Trophoblast cell (in vitro differentiated cells and primary cell): ENCODE measurements around the gene THNSL1.

ENCODE experiments used
- DNase-seq, 2 donors: peaks; one replicate each; pipeline ENCODE4 v3.0.0-alpha.2; 2016
- H2AFZ ChIP-seq: 2 replicates; pipeline ENCODE4 v1.6.1; 2013; ENCODE audit warnings: low read length, moderate library complexity, mild to moderate bottlenecking; ENCODE audit not compliant: insufficient read depth, poor library complexity
- H2AK5ac ChIP-seq: 2 replicates; pipeline ENCODE4 v1.6.1; 2013; ENCODE audit warnings: mild to moderate bottlenecking, low read length
- H2BK120ac ChIP-seq: 2 replicates; pipeline ENCODE4 v1.6.1; 2013; ENCODE audit warnings: low read length, mild to moderate bottlenecking, moderate library complexity; ENCODE audit not compliant: insufficient read depth, poor library complexity
- H2BK12ac ChIP-seq: 2 replicates; pipeline ENCODE4 v1.6.1; 2013; ENCODE audit warnings: mild to moderate bottlenecking, low read length, moderate library complexity
- H2BK5ac ChIP-seq: 2 replicates; pipeline ENCODE4 v1.6.1; 2013; ENCODE audit warnings: low read length, low read depth, moderate library complexity, mild to moderate bottlenecking; ENCODE audit not compliant: poor library complexity
- H3K14ac ChIP-seq: 2 replicates; pipeline ENCODE4 v1.6.1; 2013; ENCODE audit warnings: mild to moderate bottlenecking, low read length
- H3K18ac ChIP-seq: 2 replicates; pipeline ENCODE4 v1.6.1; 2013; ENCODE audit warnings: mild to moderate bottlenecking, low read length
- H3K23ac ChIP-seq: 2 replicates; pipeline ENCODE4 v1.6.1; 2013; ENCODE audit warnings: low read length
- H3K27ac ChIP-seq: 2 replicates; pipeline ENCODE4 v1.5.1; 2013; ENCODE audit warnings: low read depth, mild to moderate bottlenecking, inconsistent platforms, low read length, moderate library complexity
- H3K27me3 ChIP-seq: 2 replicates; pipeline ENCODE4 v1.6.1; 2013; ENCODE audit warnings: inconsistent platforms, mild to moderate bottlenecking, low read length, moderate library complexity; ENCODE audit not compliant: insufficient read depth
- H3K36me3 ChIP-seq, 2 experiments: 1 replicate in 1 of 2; 2 replicates in 1 of 2; pipeline ENCODE4 v1.6.1; 2013; ENCODE audit warnings: low read length in 2 of 2, mild to moderate bottlenecking in 2 of 2, moderate library complexity in 1 of 2; ENCODE audit not compliant: insufficient read depth in 2 of 2, control insufficient read depth in 1 of 2
- H3K4ac ChIP-seq: 2 replicates; pipeline ENCODE4 v1.6.1; 2013; ENCODE audit warnings: low read depth, mild to moderate bottlenecking, low read length, moderate library complexity
- H3K4me1 ChIP-seq, 2 experiments: 1 replicate in 1 of 2; 2 replicates in 1 of 2; pipeline ENCODE4 v1.6.1; 2013; ENCODE audit warnings: low read length in 2 of 2, mild to moderate bottlenecking in 2 of 2, moderate library complexity in 1 of 2; ENCODE audit not compliant: insufficient read depth in 2 of 2, control insufficient read depth in 1 of 2
- H3K4me2 ChIP-seq: 2 replicates; pipeline ENCODE4 v1.6.1; 2013; ENCODE audit warnings: inconsistent platforms, mild to moderate bottlenecking, low read length, moderate library complexity
- H3K4me3 ChIP-seq: 2 replicates; pipeline ENCODE4 v1.5.1; 2013; ENCODE audit warnings: mild to moderate bottlenecking, low read depth, low read length, inconsistent platforms
- H3K79me1 ChIP-seq: one replicate; pipeline ENCODE4 v1.6.1; 2013; ENCODE audit warnings: low read length
- H3K79me2 ChIP-seq: 2 replicates; pipeline ENCODE4 v1.6.1; 2013; ENCODE audit warnings: low read length, mild to moderate bottlenecking; ENCODE audit not compliant: control insufficient read depth, insufficient read depth, poor library complexity
- H3K9ac ChIP-seq: 2 replicates; pipeline ENCODE4 v1.6.1; 2013; ENCODE audit warnings: mild to moderate bottlenecking, low read length
- H3K9me3 ChIP-seq: 2 replicates; pipeline ENCODE4 v1.6.1; 2013; ENCODE audit warnings: low read depth, mild to moderate bottlenecking, control low read depth, inconsistent platforms, low read length; ENCODE audit not compliant: insufficient read depth
- H4K12ac ChIP-seq: 2 replicates; pipeline ENCODE4 v1.6.1; 2013; ENCODE audit warnings: low read depth, mild to moderate bottlenecking, low read length, moderate library complexity
- H4K8ac ChIP-seq: 2 replicates; pipeline ENCODE4 v1.6.1; 2013; ENCODE audit warnings: low read depth, mild to moderate bottlenecking, low read length, moderate library complexity
- H4K91ac ChIP-seq: one replicate; pipeline ENCODE4 v1.6.1; 2013; ENCODE audit warnings: low read depth, mild to moderate bottlenecking, low read length, moderate library complexity
- WGBS: extraction: QIAGEN DNeasy Blood & Tissue Kit; methylation state at CpG from one replicate; pipeline ENCODE4 v1.1.7; 2013; ENCODE audit warnings: missing lambda C conversion rate; ENCODE audit not compliant: insufficient read length, insufficient coverage; ENCODE audit errors: extremely low coverage; 5-methylcytosine and 5-hydroxymethylcytosine counted together

THNSL1 gene

GRCh38 chr10:24983946-24984345, 32.5 kb upstream of the THNSL1 start:
- no peak for DNase-seq
- H3K27me3 ChIP-seq, result no peaks in the 10 kb centered on the region
- no CpG with 5 or more reads among the region's 3 CpGs for WGBS

GRCh38 chr10:24984906-24985305, 31.5 kb upstream of the THNSL1 start:
- Histone ChIP-seq H3K79me1 (no peaks in the 10 kb centered on the region), H3K36me3 (no peaks in the 10 kb centered on the region), H3K27ac (no peak overlapping the region), H3K9me3 (no peaks in the 10 kb centered on the region), H3K18ac (no peak overlapping the region), H3K14ac (no peak overlapping the region), H4K12ac (no peak overlapping the region), H3K9ac (no peak overlapping the region), H3K4me2 (no peak overlapping the region), H4K8ac (no peak overlapping the region), H2BK12ac (no peak overlapping the region), H2BK5ac (no peak overlapping the region), H3K4me1 (no peaks in the 10 kb centered on the region), H2AFZ (no peak overlapping the region), H3K4ac (no peak overlapping the region), H2BK120ac (no peak overlapping the region), H3K27me3 (no peaks in the 10 kb centered on the region), H3K79me2 (no peaks in the 10 kb centered on the region), H4K91ac (no peak overlapping the region), H3K23ac (no peak overlapping the region), H3K4me3 (no peak overlapping the region), H2AK5ac (no peak overlapping the region)
- no CpG with 5 or more reads among the region's 3 CpGs for WGBS
- no peak for DNase-seq

More at GRCh38 chr10:24983946-24984345, 32.5 kb upstream of the THNSL1 start:
- H3K9me3 ChIP-seq, result no peaks in the 10 kb centered on the region
- H4K91ac ChIP-seq, result no peak overlapping the region
- H3K4ac ChIP-seq, result no peak overlapping the region
- no peak overlapping the region for H3K27ac ChIP-seq
- no peak overlapping the region for H3K4me3 ChIP-seq
- no peak overlapping the region for H2AFZ ChIP-seq
- H3K79me1 ChIP-seq, result no peaks in the 10 kb centered on the region
- no peak overlapping the region for H2AK5ac ChIP-seq
- H3K23ac ChIP-seq, result no peak overlapping the region
- H3K9ac ChIP-seq, result no peak overlapping the region
- H3K4me2 ChIP-seq, result no peak overlapping the region
- H3K18ac ChIP-seq, result no peak overlapping the region
- no peaks in the 10 kb centered on the region for H3K36me3 ChIP-seq
- no peak overlapping the region for H3K14ac ChIP-seq
- H2BK120ac ChIP-seq, result no peak overlapping the region
- no peak overlapping the region for H2BK12ac ChIP-seq
- H3K4me1 ChIP-seq, result no peaks in the 10 kb centered on the region
- no peak overlapping the region for H4K8ac ChIP-seq
- H4K12ac ChIP-seq, result no peak overlapping the region
- no peak overlapping the region for H2BK5ac ChIP-seq
- H3K79me2 ChIP-seq, result no peaks in the 10 kb centered on the region

GRCh38 chr10:24988831-24989640, 27.4 kb upstream of the THNSL1 start:
- WGBS, result no CpG with 5 or more reads among the region's 12 CpGs
- no peaks in the 10 kb centered on the region for H3K9me3 ChIP-seq
- H3K4me2 ChIP-seq, result no peak overlapping the region

GRCh38 chr10:24989867-24990266, 26.5 kb upstream of the THNSL1 start:
- Histone ChIP-seq H3K79me1 (no peaks in the 10 kb centered on the region), H2AK5ac (no peak overlapping the region), H4K8ac (no peak overlapping the region), H3K27me3 (no peaks in the 10 kb centered on the region), H2BK12ac (no peak overlapping the region), H3K27ac (no peak overlapping the region), H2AFZ (no peak overlapping the region), H3K4me3 (no peak overlapping the region), H3K36me3 (no peaks in the 10 kb centered on the region), H3K4me2 (no peak overlapping the region), H2BK120ac (no peak overlapping the region), H4K91ac (no peak overlapping the region), H3K23ac (no peak overlapping the region), H3K18ac (no peak overlapping the region), H3K79me2 (no peaks in the 10 kb centered on the region), H3K4ac (no peak overlapping the region), H2BK5ac (no peak overlapping the region), H3K9ac (no peak overlapping the region), H4K12ac (no peak overlapping the region), H3K14ac (no peak overlapping the region), H3K9me3 (no peaks in the 10 kb centered on the region), H3K4me1 (no peaks in the 10 kb centered on the region)
- peak in 1 of 2 donors; percentile 10 for DNase-seq
- no CpG with 5 or more reads among the region's 1 CpG for WGBS

More at GRCh38 chr10:24988831-24989640, 27.4 kb upstream of the THNSL1 start:
- Histone ChIP-seq H3K23ac (no peak overlapping the region), H3K4me3 (no peak overlapping the region), H3K18ac (no peak overlapping the region), H3K79me1 (no peaks in the 10 kb centered on the region), H2BK120ac (no peak overlapping the region), H2BK12ac (no peak overlapping the region), H3K9ac (no peak overlapping the region), H2BK5ac (no peak overlapping the region), H3K4me1 (no peaks in the 10 kb centered on the region), H3K14ac (no peak overlapping the region), H3K4ac (no peak overlapping the region), H4K8ac (no peak overlapping the region), H2AK5ac (no peak overlapping the region), H4K12ac (no peak overlapping the region), H3K27me3 (no peaks in the 10 kb centered on the region), H4K91ac (no peak overlapping the region), H3K27ac (no peak overlapping the region), H3K36me3 (no peaks in the 10 kb centered on the region), H2AFZ (no peak overlapping the region), H3K79me2 (no peaks in the 10 kb centered on the region)
- DNase-seq, result peak; percentile 50 to 76
